ENCODE measurements around the gene ERG28. TPM values are rescaled to one million over a fixed set of nuclear protein-coding genes. Genes with fewer than 3 reads are reported as not detected.

ERG28 gene
- total and polyA plus RNA-seq, 4 donors = 13.6 to 67.2 (median 40.2) TPM

GRCh38 chr14:75647640-75648039 is 13.0 kb downstream of the ERG28 start:
- Histone ChIP-seq H3K27ac (ENCODE audit: low read depth in 1 of 2, low read length in 1 of 2) (peak overlapping the region; percentile 42 to 79), H3K9ac (ENCODE audit: insufficient read depth in 1 of 2, low read length in 2 of 2) (no peak overlapping the region), H3K27me3 (ENCODE audit: control insufficient read depth in 3 of 3, insufficient read depth in 3 of 3, low read length in 2 of 3) (no peaks in the 10 kb centered on the region), H3K9me3 (ENCODE audit: control insufficient read depth in 4 of 4, insufficient read depth in 3 of 4, low read length in 3 of 4) (no peaks in the 10 kb centered on the region), H3K36me3 (ENCODE audit: control insufficient read depth in 4 of 4, insufficient read depth in 4 of 4, low read length in 4 of 4) (peaks cover 6 to 32% (median 20%) of the 10 kb centered on the region in 4 donors), H3K4me3 (no peak overlapping the region), H3K4me1 (ENCODE audit: control insufficient read depth in 5 of 5, insufficient read depth in 5 of 5, low read length in 5 of 5) (peaks cover 0 to 14% (median 6%) of the 10 kb centered on the region in 5 donors)
- no peak for TF ChIP-seq CTCF (IDR thresholded peaks at IDR 0.05; ENCODE audit: control extremely low read depth, extremely low read depth)
- DNase-seq (peak in 1 of 3 donors; percentile 46), ATAC-seq (ENCODE audit: insufficient read depth, low FRiP score) (no peak)
- WGBS, 2 donors = 61 to 68% methylated on average over 3 of the region's 3 CpGs

- DNase-seq (no peak), ATAC-seq (ENCODE audit: insufficient read depth, low FRiP score) (no peak)
- peaks cover 6 to 24% (median 19%) of the 10 kb centered on the region in 4 donors for H3K36me3 ChIP-seq (ENCODE audit: control insufficient read depth in 4 of 4, insufficient read depth in 4 of 4, low read length in 4 of 4)
- 72 to 79% methylated on average over 6 of the region's 6 CpGs for WGBS, 2 donors
- TF ChIP-seq CTCF (IDR thresholded peaks at IDR 0.05; ENCODE audit: control extremely low read depth, extremely low read depth) = no peak
- peaks cover 0 to 14% (median 6%) of the 10 kb centered on the region in 5 donors for H3K4me1 ChIP-seq (ENCODE audit: control insufficient read depth in 5 of 5, insufficient read depth in 5 of 5, low read length in 5 of 5)
- no peak overlapping the region for H3K9ac ChIP-seq (ENCODE audit: insufficient read depth in 1 of 2, low read length in 2 of 2)
- H3K27me3 ChIP-seq (ENCODE audit: control insufficient read depth in 3 of 3, insufficient read depth in 3 of 3, low read length in 2 of 3) = no peaks in the 10 kb centered on the region
- peak overlapping the region in 1 of 2 donors; percentile 61 for H3K27ac ChIP-seq (ENCODE audit: low read depth in 1 of 2, low read length in 1 of 2)
- H3K4me3 ChIP-seq = no peak overlapping the region
- no peaks in the 10 kb centered on the region for H3K9me3 ChIP-seq (ENCODE audit: control insufficient read depth in 4 of 4, insufficient read depth in 3 of 4, low read length in 3 of 4)
Observed at GRCh38 chr14:75646762-75647161, 13.9 kb downstream of the ERG28 start.

- DNase-seq (no peak), ATAC-seq (ENCODE audit: insufficient read depth, low FRiP score) (no peak)
- no peaks in the 10 kb centered on the region for H3K9me3 ChIP-seq (ENCODE audit: control insufficient read depth in 4 of 4, insufficient read depth in 3 of 4, low read length in 3 of 4)
- H3K27me3 ChIP-seq (ENCODE audit: control insufficient read depth in 3 of 3, insufficient read depth in 3 of 3, low read length in 2 of 3) = no peaks in the 10 kb centered on the region
- no peak overlapping the region for H3K27ac ChIP-seq (ENCODE audit: low read depth in 1 of 2, low read length in 1 of 2)
- H3K9ac ChIP-seq (ENCODE audit: insufficient read depth in 1 of 2, low read length in 2 of 2) = no peak overlapping the region
- TF ChIP-seq CTCF (IDR thresholded peaks at IDR 0.05; ENCODE audit: control extremely low read depth, extremely low read depth) = no peak
- H3K4me1 ChIP-seq (ENCODE audit: control insufficient read depth in 5 of 5, insufficient read depth in 5 of 5, low read length in 5 of 5) = peaks cover 0 to 14% (median 6%) of the 10 kb centered on the region in 5 donors
- peaks cover 6 to 11% (median 9%) of the 10 kb centered on the region in 4 donors for H3K36me3 ChIP-seq (ENCODE audit: control insufficient read depth in 4 of 4, insufficient read depth in 4 of 4, low read length in 4 of 4)
- H3K4me3 ChIP-seq = no peak overlapping the region
Observed at GRCh38 chr14:75645056-75645455, 15.6 kb downstream of the ERG28 start.

- 51 to 62% methylated on average over 4 of the region's 4 CpGs for WGBS, 2 donors
- Histone ChIP-seq H3K9me3 (ENCODE audit: control insufficient read depth in 4 of 4, insufficient read depth in 3 of 4, low read length in 3 of 4) (no peaks in the 10 kb centered on the region), H3K27me3 (ENCODE audit: control insufficient read depth in 3 of 3, insufficient read depth in 3 of 3, low read length in 2 of 3) (no peaks in the 10 kb centered on the region), H3K36me3 (ENCODE audit: control insufficient read depth in 4 of 4, insufficient read depth in 4 of 4, low read length in 4 of 4) (peaks cover 3 to 7% (median 3%) of the 10 kb centered on the region in 4 donors), H3K4me1 (ENCODE audit: control insufficient read depth in 5 of 5, insufficient read depth in 5 of 5, low read length in 5 of 5) (peaks cover 0 to 14% (median 6%) of the 10 kb centered on the region in 5 donors), H3K4me3 (no peak overlapping the region), H3K27ac (ENCODE audit: low read depth in 1 of 2, low read length in 1 of 2) (no peak overlapping the region), H3K9ac (ENCODE audit: insufficient read depth in 1 of 2, low read length in 2 of 2) (no peak overlapping the region)
- no peak for DNase-seq
- TF ChIP-seq CTCF (IDR thresholded peaks at IDR 0.05; ENCODE audit: control extremely low read depth, extremely low read depth) = no peak
- no peak for ATAC-seq (ENCODE audit: insufficient read depth, low FRiP score)
Observed at GRCh38 chr14:75643985-75644384, 16.7 kb downstream of the ERG28 start.
